ENCODE results near the gene MED13. TPM values are rescaled to one million over a fixed set of nuclear protein-coding genes. Genes with fewer than 3 reads are reported as not detected.

Gene MED13
- total and polyA plus RNA-seq, 7 donors = 6.6 to 74.4 (median 45.1) TPM

DNA sequence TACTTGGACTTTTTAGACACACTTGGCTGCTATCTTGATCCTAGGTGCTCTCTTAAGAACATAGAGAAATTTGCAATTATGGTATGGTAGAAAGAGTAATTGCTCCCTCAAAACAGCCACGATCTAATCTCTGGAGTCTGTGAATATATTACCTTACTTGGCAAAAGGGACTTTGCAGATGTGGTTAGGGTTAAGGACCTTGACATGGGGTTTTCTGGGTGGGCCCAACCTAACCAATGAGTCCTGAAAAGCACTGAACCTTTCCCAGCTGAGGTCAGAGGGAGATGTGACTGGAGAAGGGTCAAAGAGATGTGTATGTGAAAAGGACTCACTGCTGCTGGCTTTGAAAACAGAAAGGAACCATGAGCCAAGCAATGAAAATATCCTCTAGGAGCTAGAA is 26.7 kb upstream of the MED13 start:
- H3K9me3 ChIP-seq = no peaks in the 10 kb centered on the region
- WGBS, 3 donors = 64 to 68% (median 67%) methylated on average over 1 of the region's 1 CpG
- no peaks in the 10 kb centered on the region for H3K4me1 ChIP-seq
- ATAC-seq (no peak), DNase-seq (no peak)
- H3K4me3 ChIP-seq = no peak overlapping the region
- intact Hi-C loops (cut with DNase I) = loop anchor here in 1 of 2 donors (10.0 kb wide), 1 partner anchor 757 kb away; no protein-coding TSS in a partner anchor
- no peaks in the 10 kb centered on the region for H3K27me3 ChIP-seq (ENCODE audit: insufficient read depth in 3 of 3, low read length in 2 of 3)
- no peaks in the 10 kb centered on the region for H3K36me3 ChIP-seq (ENCODE audit: insufficient read depth in 1 of 2, low read depth in 1 of 2)
- no peak overlapping the region for H3K27ac ChIP-seq
- TF ChIP-seq, protein P1, sequence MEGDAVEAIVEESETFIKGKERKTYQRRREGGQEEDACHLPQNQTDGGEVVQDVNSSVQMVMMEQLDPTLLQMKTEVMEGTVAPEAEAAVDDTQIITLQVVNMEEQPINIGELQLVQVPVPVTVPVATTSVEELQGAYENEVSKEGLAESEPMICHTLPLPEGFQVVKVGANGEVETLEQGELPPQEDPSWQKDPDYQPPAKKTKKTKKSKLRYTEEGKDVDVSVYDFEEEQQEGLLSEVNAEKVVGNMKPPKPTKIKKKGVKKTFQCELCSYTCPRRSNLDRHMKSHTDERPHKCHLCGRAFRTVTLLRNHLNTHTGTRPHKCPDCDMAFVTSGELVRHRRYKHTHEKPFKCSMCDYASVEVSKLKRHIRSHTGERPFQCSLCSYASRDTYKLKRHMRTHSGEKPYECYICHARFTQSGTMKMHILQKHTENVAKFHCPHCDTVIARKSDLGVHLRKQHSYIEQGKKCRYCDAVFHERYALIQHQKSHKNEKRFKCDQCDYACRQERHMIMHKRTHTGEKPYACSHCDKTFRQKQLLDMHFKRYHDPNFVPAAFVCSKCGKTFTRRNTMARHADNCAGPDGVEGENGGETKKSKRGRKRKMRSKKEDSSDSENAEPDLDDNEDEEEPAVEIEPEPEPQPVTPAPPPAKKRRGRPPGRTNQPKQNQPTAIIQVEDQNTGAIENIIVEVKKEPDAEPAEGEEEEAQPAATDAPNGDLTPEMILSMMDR (IDR thresholded peaks at IDR 0.05) = no peak

DNA sequence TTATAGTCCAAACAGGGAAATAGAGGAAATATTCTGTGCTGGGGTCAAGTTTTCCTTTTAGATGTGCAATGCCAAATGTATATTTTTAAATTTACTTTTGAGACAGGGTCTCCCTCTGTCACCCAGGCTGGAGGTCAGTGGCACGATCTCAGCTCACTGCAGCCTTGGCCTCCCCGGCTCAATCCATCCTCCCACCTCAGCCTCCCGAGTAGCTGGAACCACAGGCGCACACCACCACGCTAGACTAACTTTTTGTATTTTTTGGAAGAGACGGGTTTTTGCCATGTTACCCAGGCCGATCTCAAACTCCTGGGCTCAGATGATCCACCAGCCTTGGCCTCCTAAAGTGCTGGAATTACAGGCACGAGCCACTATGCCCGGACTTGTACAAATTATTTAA is 25.8 kb upstream of the MED13 start:
- no peak overlapping the region for H3K27ac ChIP-seq
- ATAC-seq (no peak), DNase-seq (no peak)
- no peaks in the 10 kb centered on the region for H3K9me3 ChIP-seq
- no peaks in the 10 kb centered on the region for H3K36me3 ChIP-seq (ENCODE audit: insufficient read depth in 1 of 2, low read depth in 1 of 2)
- TF ChIP-seq, protein P1 (IDR thresholded peaks at IDR 0.05) = no peak
- no peak overlapping the region for H3K4me3 ChIP-seq
- H3K4me1 ChIP-seq = no peaks in the 10 kb centered on the region
- intact Hi-C loops (cut with DNase I) = loop anchor here in 1 of 2 donors (10.0 kb wide), 1 partner anchor 756 kb away; no protein-coding TSS in a partner anchor
- WGBS, 3 donors = 88 to 96% (median 94%) methylated on average over 9 of the region's 9 CpGs
- no peaks in the 10 kb centered on the region for H3K27me3 ChIP-seq (ENCODE audit: insufficient read depth in 3 of 3, low read length in 2 of 3)

DNA sequence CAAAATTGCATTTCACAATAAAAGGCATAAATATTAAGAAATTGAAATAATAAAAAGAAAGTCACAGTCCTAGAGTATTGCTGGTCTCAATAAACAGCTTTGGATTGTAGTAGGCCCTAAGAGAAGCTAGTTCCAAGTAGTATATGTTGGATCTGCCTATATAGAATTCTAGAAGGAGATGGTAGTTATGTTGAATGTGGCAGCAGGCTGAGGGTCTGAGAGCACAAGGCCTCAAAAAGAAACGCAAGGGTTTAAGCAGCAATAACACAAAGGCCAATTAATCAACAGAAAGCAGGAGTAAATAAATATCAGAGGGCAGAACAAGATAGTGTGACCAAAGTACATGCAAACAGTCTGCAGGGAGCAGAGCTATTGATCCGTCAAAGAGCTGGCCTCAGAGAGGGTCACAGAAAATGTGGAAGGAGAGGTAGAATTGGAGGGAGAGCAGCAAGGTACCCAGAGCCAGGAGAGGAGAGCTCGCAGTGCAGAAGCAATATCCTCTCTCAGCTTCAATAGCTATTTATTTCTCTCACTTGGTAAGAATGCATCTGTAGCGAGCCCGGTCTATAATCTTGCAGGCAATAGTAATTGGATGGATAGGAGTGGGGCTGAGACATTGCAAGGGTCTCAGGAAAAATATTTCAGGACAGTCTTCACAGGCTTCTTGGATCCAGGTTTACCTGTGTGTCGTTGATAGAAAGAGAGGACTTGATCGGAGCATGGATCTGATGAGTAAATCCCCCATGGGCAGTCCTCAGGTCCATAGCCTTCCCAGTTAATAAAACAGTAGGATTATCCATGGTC is 25.1 kb upstream of the MED13 start:
- TF ChIP-seq, protein P1 (IDR thresholded peaks at IDR 0.05) = no peak
- H3K36me3 ChIP-seq (ENCODE audit: insufficient read depth in 1 of 2, low read depth in 1 of 2) = no peaks in the 10 kb centered on the region
- no peaks in the 10 kb centered on the region for H3K9me3 ChIP-seq
- H3K4me3 ChIP-seq = no peak overlapping the region
- 87 to 91% (median 88%) methylated on average over 7 of the region's 7 CpGs for WGBS, 3 donors
- no peak overlapping the region for H3K27ac ChIP-seq
- no peaks in the 10 kb centered on the region for H3K27me3 ChIP-seq (ENCODE audit: insufficient read depth in 3 of 3, low read length in 2 of 3)
- no peak for DNase-seq
- no peaks in the 10 kb centered on the region for H3K4me1 ChIP-seq
- intact Hi-C loops (cut with DNase I) = loop anchor here in 1 of 2 donors (10.0 kb wide), 1 partner anchor 755 kb away; no protein-coding TSS in a partner anchor
- no peak for ATAC-seq

DNA sequence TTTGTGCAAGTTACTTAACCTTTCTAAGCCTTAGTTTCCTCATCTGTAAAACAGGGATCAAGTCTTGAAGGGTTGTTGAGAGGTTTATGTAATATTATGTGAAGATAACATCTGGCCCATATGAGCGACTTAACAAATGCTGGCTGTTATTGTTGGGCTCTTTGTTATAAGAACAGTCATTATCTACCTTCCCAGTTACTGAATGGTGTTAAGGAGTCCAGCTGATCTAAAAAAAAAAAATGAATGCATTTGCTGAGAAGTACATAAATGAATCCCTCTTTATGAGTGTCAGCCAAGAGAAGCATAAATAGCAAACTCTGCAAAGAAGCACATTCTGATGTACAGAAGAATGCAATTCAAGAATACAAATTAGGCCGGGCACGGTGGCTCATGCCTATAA is 24.3 kb upstream of the MED13 start:
- ATAC-seq = no peak
- no peak overlapping the region for H3K4me3 ChIP-seq
- no peak overlapping the region for H3K27ac ChIP-seq
- H3K36me3 ChIP-seq (ENCODE audit: insufficient read depth in 1 of 2, low read depth in 1 of 2) = no peaks in the 10 kb centered on the region
- intact Hi-C loops (cut with DNase I) = no loop called here
- no peaks in the 10 kb centered on the region for H3K9me3 ChIP-seq
- 82 to 93% (median 86%) methylated on average over 3 of the region's 3 CpGs for WGBS, 3 donors
- DNase-seq = no peak
- no peaks in the 10 kb centered on the region for H3K27me3 ChIP-seq (ENCODE audit: insufficient read depth in 3 of 3, low read length in 2 of 3)
- TF ChIP-seq, protein P1 (IDR thresholded peaks at IDR 0.05) = no peak
- no peaks in the 10 kb centered on the region for H3K4me1 ChIP-seq

Data from psoas muscle (tissue), 8 donors.